ENCODE measurements around the gene GALNTL6.

GRCh38 chr4:172750910-172751309 is 937.7 kb downstream of the GALNTL6 start:
- TF ChIP-seq REST (IDR thresholded peaks at IDR 0.05; ENCODE audit: low read depth) (no peak), CTCF (IDR thresholded peaks at IDR 0.05 in 2 of 3, conservative IDR thresholded peaks at IDR 0.05 in 1 of 3; ENCODE audit: borderline replicate concordance in 1 of 3, insufficient read depth in 1 of 3, low read depth in 2 of 3, low read length in 2 of 3) (no peak), POLR2A (IDR thresholded peaks at IDR 0.05; ENCODE audit: borderline replicate concordance, extremely low read depth, insufficient read depth, insufficient read length) (no peak), EZH2 (IDR thresholded peaks at IDR 0.05) (no peak), POLR2AphosphoS5 (IDR thresholded peaks at IDR 0.05; ENCODE audit: low read depth, low read length) (no peak), YY1 (IDR thresholded peaks at IDR 0.05; ENCODE audit: extremely low read depth, insufficient replicate concordance, low read depth, low read length) (no peak), MAX (IDR thresholded peaks at IDR 0.05) (no peak), JUND (IDR thresholded peaks at IDR 0.05) (no peak), ZBTB33 (IDR thresholded peaks at IDR 0.05; ENCODE audit: extremely low read depth, insufficient replicate concordance, low read length) (no peak)
